H9 (cell line): ENCODE measurements around the gene SLC11A1. TPM values are rescaled to one million over a fixed set of nuclear protein-coding genes. Genes with fewer than 3 reads are reported as not detected.

Experiments used
- DNase-seq: peaks from one replicate; pipeline ENCODE4 v3.0.0-alpha.2; 2017
- H2AFZ ChIP-seq: one replicate; pipeline ENCODE4 v1.6.1; 2013; ENCODE audit warnings: mild to moderate bottlenecking, low read length, control low read depth, moderate library complexity
- H2AK5ac ChIP-seq: 2 replicates; pipeline ENCODE4 v1.6.1; 2013; ENCODE audit warnings: low read length, control low read depth, mixed read lengths; ENCODE audit not compliant: insufficient read length
- H2BK120ac ChIP-seq: one replicate; pipeline ENCODE4 v1.6.1; 2013; ENCODE audit warnings: low read depth, mild to moderate bottlenecking, low read length, control low read depth, inconsistent platforms; ENCODE audit not compliant: poor library complexity, severe bottlenecking
- H2BK12ac ChIP-seq: 2 replicates; pipeline ENCODE4 v1.6.1; 2013; ENCODE audit warnings: low read length, control low read depth, mixed read lengths, low read depth; ENCODE audit not compliant: insufficient read length
- H2BK15ac ChIP-seq: 2 replicates; pipeline ENCODE4 v1.6.1; 2013; ENCODE audit warnings: low read depth, low read length, control low read depth
- H2BK20ac ChIP-seq: one replicate; pipeline ENCODE4 v1.6.1; 2013; ENCODE audit warnings: low read depth, mild to moderate bottlenecking, low read length, control low read depth, inconsistent platforms; ENCODE audit not compliant: poor library complexity, severe bottlenecking
- H2BK5ac ChIP-seq: 2 replicates; pipeline ENCODE4 v1.6.1; 2013; ENCODE audit warnings: low read length, control low read depth, mixed read lengths; ENCODE audit not compliant: insufficient read length
- H3K14ac ChIP-seq: 2 replicates; pipeline ENCODE4 v1.6.1; 2013; ENCODE audit warnings: low read length, control low read depth; ENCODE audit not compliant: insufficient read depth
- H3K18ac ChIP-seq: 2 replicates; pipeline ENCODE4 v1.6.1; 2013; ENCODE audit warnings: low read depth, mild to moderate bottlenecking, mixed read lengths, low read length, control low read depth; ENCODE audit not compliant: insufficient read length
- H3K23ac ChIP-seq: 2 replicates; pipeline ENCODE4 v1.6.1; 2013; ENCODE audit warnings: low read length, control low read depth, mixed read lengths, low read depth; ENCODE audit not compliant: insufficient read length
- H3K23me2 ChIP-seq: 2 replicates; pipeline ENCODE4 v1.6.1; 2013; ENCODE audit warnings: low read depth, mild to moderate bottlenecking, mixed read lengths, low read length, control low read depth; ENCODE audit not compliant: insufficient read length, poor library complexity, severe bottlenecking
- H3K27ac ChIP-seq: 2 replicates; pipeline ENCODE4 v1.5.1; 2013; ENCODE audit warnings: low read length, control low read depth, mixed read lengths, low read depth; ENCODE audit not compliant: insufficient read length
- H3K27me3 ChIP-seq: 2 replicates; pipeline ENCODE4 v1.6.1; 2013; ENCODE audit warnings: low read length, control low read depth, inconsistent platforms; ENCODE audit not compliant: insufficient read depth
- H3K4ac ChIP-seq: 2 replicates; pipeline ENCODE4 v1.6.1; 2013; ENCODE audit warnings: low read depth, mild to moderate bottlenecking, control low read depth, inconsistent platforms, low read length, moderate library complexity
- H3K4me1 ChIP-seq: 2 replicates; pipeline ENCODE4 v1.6.1; 2013; ENCODE audit warnings: low read length, control low read depth, inconsistent platforms; ENCODE audit not compliant: insufficient read depth
- H3K4me2 ChIP-seq: 2 replicates; pipeline ENCODE4 v1.6.1; 2013; ENCODE audit warnings: low read length, control low read depth, mixed read lengths; ENCODE audit not compliant: insufficient read length, insufficient read depth
- H3K56ac ChIP-seq: 2 replicates; pipeline ENCODE4 v1.6.1; 2013; ENCODE audit warnings: low read depth, mild to moderate bottlenecking, mixed read lengths, low read length, control low read depth; ENCODE audit not compliant: insufficient read length
- H3K79me1 ChIP-seq: 2 replicates; pipeline ENCODE4 v1.6.1; 2013; ENCODE audit warnings: low read depth, mild to moderate bottlenecking, moderate library complexity, low read length, control low read depth, inconsistent platforms; ENCODE audit not compliant: insufficient read depth, poor library complexity, severe bottlenecking
- H3K79me2 ChIP-seq: 2 replicates; pipeline ENCODE4 v1.6.1; 2013; ENCODE audit warnings: low read length, control low read depth, inconsistent platforms; ENCODE audit not compliant: insufficient read depth
- H3K9ac ChIP-seq: 2 replicates; pipeline ENCODE4 v1.6.1; 2013; ENCODE audit warnings: low read length, control low read depth, mixed read lengths; ENCODE audit not compliant: insufficient read length; ENCODE audit errors: extremely low read depth
- H3K9me3 ChIP-seq: one replicate; pipeline ENCODE4 v1.6.1; 2013; ENCODE audit warnings: low read depth, low read length, inconsistent platforms; ENCODE audit not compliant: control insufficient read depth
- H3T11ph ChIP-seq: one replicate; pipeline ENCODE4 v1.6.1; 2013; ENCODE audit warnings: mild to moderate bottlenecking, low read length, control low read depth, inconsistent platforms
- H4K20me1 ChIP-seq: one replicate; pipeline ENCODE4 v1.6.1; 2013; ENCODE audit not compliant: control insufficient read depth, insufficient read length, insufficient read depth
- H4K5ac ChIP-seq: 2 replicates; pipeline ENCODE4 v1.6.1; 2013; ENCODE audit warnings: low read depth, mild to moderate bottlenecking, mixed read lengths, low read length, control low read depth; ENCODE audit not compliant: insufficient read length
- H4K8ac ChIP-seq: replicated peaks from 2 replicates; pipeline ENCODE4 v1.6.1; 2013; ENCODE audit warnings: low read length, control low read depth, mixed read lengths, low read depth; ENCODE audit not compliant: insufficient read length
- H4K91ac ChIP-seq: 2 replicates; pipeline ENCODE4 v1.6.1; 2013; ENCODE audit warnings: low read depth, mild to moderate bottlenecking, moderate library complexity, mixed read lengths, low read length, control low read depth; ENCODE audit not compliant: insufficient read length
- H3K27ac Mint-ChIP-seq, 3 experiments: 2 replicates in 2 of 3; 3 replicates in 1 of 3; pipeline ENCODE4 v1.8.0; 2020 to 2021; ENCODE audit warnings: mixed read lengths in 3 of 3, mild to moderate bottlenecking in 1 of 3, moderate library complexity in 1 of 3
- H3K27me3 Mint-ChIP-seq: 2 replicates; pipeline ENCODE4 v1.8.0; 2021; ENCODE audit warnings: low read depth, mild to moderate bottlenecking, moderate library complexity, mixed read lengths
- H3K36me3 Mint-ChIP-seq, 3 experiments: 2 replicates in 2 of 3; 3 replicates in 1 of 3; pipeline ENCODE4 v1.8.0; 2020 to 2021; ENCODE audit warnings: low read depth in 3 of 3, mixed read lengths in 3 of 3; ENCODE audit not compliant: insufficient read depth in 1 of 3
- H3K4me1 Mint-ChIP-seq, 2 experiments: 2 replicates each; pipeline ENCODE4 v1.8.0; 2020; ENCODE audit warnings: mixed read lengths in 2 of 2
- H3K4me3 Mint-ChIP-seq, 2 experiments: 2 replicates in 1 of 2; 3 replicates in 1 of 2; pipeline ENCODE4 v1.8.0; 2020 to 2021; ENCODE audit warnings: mild to moderate bottlenecking in 2 of 2, mixed read lengths in 2 of 2, moderate library complexity in 1 of 2
- H3K9me3 Mint-ChIP-seq, 2 experiments: 2 replicates in 1 of 2; 3 replicates in 1 of 2; pipeline ENCODE4 v1.8.0; 2020; ENCODE audit warnings: mild to moderate bottlenecking in 2 of 2, mixed read lengths in 2 of 2, moderate library complexity in 1 of 2
- CTCF ChIP-seq: fragments of 200-600 bp; sonication (generic); conservative IDR thresholded peaks from 3 replicates; pipeline ENCODE4 v1.8.0; 2021; ENCODE audit warnings: antibody characterized with exemption, mild to moderate bottlenecking
- WGBS: extraction: QIAGEN DNeasy Blood & Tissue Kit; methylation state at CpG from one replicate; pipeline ENCODE4 v1.1.7; 2013; ENCODE audit warnings: missing lambda C conversion rate, low lambda C conversion rate, mixed read lengths; ENCODE audit not compliant: insufficient read length; ENCODE audit errors: extremely low coverage; 5-methylcytosine and 5-hydroxymethylcytosine counted together
- total RNA-seq: library from RNA; stranded (reverse); gene quantifications from 2 replicates; pipeline ENCODE4 v1.2.1, GENCODE V29; 2021

SLC11A1 gene
- total RNA-seq, 1 experiment from 2014 or later, result 0.11 TPM

DNA sequence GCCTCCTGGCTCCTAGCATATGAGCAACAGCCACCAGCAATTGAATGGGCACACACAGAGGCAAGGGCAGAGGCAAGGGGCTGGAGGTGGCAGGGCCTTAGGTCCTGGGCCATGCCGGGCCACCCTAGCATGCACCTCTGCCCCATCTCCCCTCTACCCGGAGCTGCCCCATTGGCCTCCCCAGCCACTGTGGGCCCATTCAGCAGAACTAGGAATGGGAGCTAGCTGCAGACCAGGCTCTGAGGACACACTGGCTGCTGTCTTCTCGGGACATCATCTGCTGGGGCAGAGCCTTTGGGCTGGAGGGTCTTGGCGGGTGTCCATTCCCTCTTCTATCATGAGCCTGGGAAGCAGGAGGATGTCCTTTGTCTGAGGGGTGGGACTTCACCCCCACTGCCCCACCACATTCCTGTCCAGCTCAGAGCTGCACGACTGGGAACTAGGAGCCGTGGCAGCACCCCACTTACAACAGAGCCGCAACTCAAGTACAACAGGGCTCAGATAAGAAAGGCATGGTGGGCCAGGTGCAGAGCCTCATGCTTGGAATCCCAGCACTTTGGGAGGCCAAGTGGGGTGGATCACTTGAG is 37.6 kb downstream of the SLC11A1 start:
- no peak overlapping the region for H2AK5ac ChIP-seq
- H4K5ac ChIP-seq, result no peak overlapping the region
- H4K8ac ChIP-seq, result no peak overlapping the region
- no peak overlapping the region for H2BK120ac ChIP-seq
- H3K18ac ChIP-seq, result no peak overlapping the region
- no peak overlapping the region for H3K27ac ChIP-seq
- Mint-ChIP-seq H3K4me3 (peak overlapping the region in 1 of 2 experiments; percentile 44; a peak in 1 of 5 replicates), H3K27me3 (no peaks in the 10 kb centered on the region; the same call in 1 of the 2 replicates), H3K4me1 (peaks cover 6 to 10% of the 10 kb centered on the region in 2 experiments), H3K36me3 (no peaks in the 10 kb centered on the region), H3K9me3 (no peaks in the 10 kb centered on the region), H3K27ac (peak overlapping the region in 2 of 3 experiments; percentile 2 to 65; a peak in 2 of 7 replicates)
- H3K9me3 ChIP-seq, result no peaks in the 10 kb centered on the region
- no peak overlapping the region for H2BK20ac ChIP-seq
- WGBS, result no CpG with 5 or more reads among the region's 7 CpGs
- no peaks in the 10 kb centered on the region for H3K79me2 ChIP-seq
- H2BK12ac ChIP-seq, result no peak overlapping the region
- no peak overlapping the region for H3T11ph ChIP-seq
- H2BK15ac ChIP-seq, result no peak overlapping the region
- no peak for DNase-seq
- H4K91ac ChIP-seq, result no peak overlapping the region
- no peak overlapping the region for H2BK5ac ChIP-seq
- no peak overlapping the region for H2AFZ ChIP-seq
- no peak overlapping the region for H3K9ac ChIP-seq
- H3K23ac ChIP-seq, result no peak overlapping the region
- TF ChIP-seq CTCF, result no peak
- no peak overlapping the region for H3K4me2 ChIP-seq
- no peak overlapping the region for H3K56ac ChIP-seq
- H3K79me1 ChIP-seq, result no peaks in the 10 kb centered on the region
- H3K4me1 ChIP-seq, result no peaks in the 10 kb centered on the region
- H3K4ac ChIP-seq, result no peak overlapping the region
- no peak overlapping the region for H3K14ac ChIP-seq
- H3K27me3 ChIP-seq, result no peaks in the 10 kb centered on the region
- no peaks in the 10 kb centered on the region for H4K20me1 ChIP-seq
- no peaks in the 10 kb centered on the region for H3K23me2 ChIP-seq
